ENCODE results near the gene DNAJC8.

Gene DNAJC8

GRCh38 chr1:28159243-28159642, 73.6 kb downstream of the DNAJC8 start:
- Histone ChIP-seq H3K4me1 (ENCODE audit: control insufficient read depth, insufficient read depth, low read length) (peaks cover 9% of the 10 kb centered on the region), H3K36me3 (ENCODE audit: insufficient read depth, low read length) (no peaks in the 10 kb centered on the region), H3K27me3 (ENCODE audit: control insufficient read depth, insufficient read depth, low read length) (peaks cover 6% of the 10 kb centered on the region), H3K9me3 (replicated peaks; ENCODE audit: low read length) (no peaks in the 10 kb centered on the region), H3K4me2 (ENCODE audit: low read length) (no peak overlapping the region), H3K9ac (ENCODE audit: low read depth, low read length) (no peak overlapping the region), H3K4me3 (ENCODE audit: low read length) (no peak overlapping the region)

- Histone ChIP-seq H3K4me2 (ENCODE audit: low read length) (no peak overlapping the region), H3K36me3 (ENCODE audit: insufficient read depth, low read length) (no peaks in the 10 kb centered on the region), H3K4me1 (ENCODE audit: control insufficient read depth, insufficient read depth, low read length) (peaks cover 11% of the 10 kb centered on the region), H3K4me3 (ENCODE audit: low read length) (no peak overlapping the region), H3K9me3 (replicated peaks; ENCODE audit: low read length) (no peaks in the 10 kb centered on the region), H3K9ac (ENCODE audit: low read depth, low read length) (no peak overlapping the region), H3K27me3 (ENCODE audit: control insufficient read depth, insufficient read depth, low read length) (peaks cover 2% of the 10 kb centered on the region)
These were observed 74.9 kb downstream of the DNAJC8 start for GRCh38 chr1:28157894-28158293.

GRCh38 chr1:28156821-28157220, 76.0 kb downstream of the DNAJC8 start:
- Histone ChIP-seq H3K36me3 (ENCODE audit: insufficient read depth, low read length) (no peaks in the 10 kb centered on the region), H3K9me3 (replicated peaks; ENCODE audit: low read length) (no peaks in the 10 kb centered on the region), H3K4me2 (ENCODE audit: low read length) (no peak overlapping the region), H3K4me1 (ENCODE audit: control insufficient read depth, insufficient read depth, low read length) (peaks cover 11% of the 10 kb centered on the region), H3K27me3 (ENCODE audit: control insufficient read depth, insufficient read depth, low read length) (no peaks in the 10 kb centered on the region), H3K9ac (ENCODE audit: low read depth, low read length) (no peak overlapping the region), H3K4me3 (ENCODE audit: low read length) (no peak overlapping the region)

GRCh38 chr1:28155628-28156027, 77.2 kb downstream of the DNAJC8 start:
- no peak overlapping the region for H3K4me2 ChIP-seq (ENCODE audit: low read length)
- H3K9ac ChIP-seq (ENCODE audit: low read depth, low read length): no peak overlapping the region
- H3K4me1 ChIP-seq (ENCODE audit: control insufficient read depth, insufficient read depth, low read length): peaks cover 6% of the 10 kb centered on the region
- no peak overlapping the region for H3K4me3 ChIP-seq (ENCODE audit: low read length)
- no peaks in the 10 kb centered on the region for H3K9me3 ChIP-seq (replicated peaks; ENCODE audit: low read length)
- no peaks in the 10 kb centered on the region for H3K27me3 ChIP-seq (ENCODE audit: control insufficient read depth, insufficient read depth, low read length)
- H3K36me3 ChIP-seq (ENCODE audit: insufficient read depth, low read length): no peaks in the 10 kb centered on the region

GRCh38 chr1:28154078-28154594, 78.7 kb downstream of the DNAJC8 start:
- no peaks in the 10 kb centered on the region for H3K36me3 ChIP-seq (ENCODE audit: insufficient read depth, low read length)
- peaks cover 3% of the 10 kb centered on the region for H3K4me1 ChIP-seq (ENCODE audit: control insufficient read depth, insufficient read depth, low read length)
- no peak overlapping the region for H3K4me2 ChIP-seq (ENCODE audit: low read length)
- H3K9me3 ChIP-seq (replicated peaks; ENCODE audit: low read length): no peaks in the 10 kb centered on the region
- H3K9ac ChIP-seq (ENCODE audit: low read depth, low read length): no peak overlapping the region
- no peaks in the 10 kb centered on the region for H3K27me3 ChIP-seq (ENCODE audit: control insufficient read depth, insufficient read depth, low read length)
- H3K4me3 ChIP-seq (ENCODE audit: low read length): no peak overlapping the region

All from skeletal muscle satellite cell (primary cell).